ENCODE data around the gene ANKRD22.

ANKRD22 gene

DNA sequence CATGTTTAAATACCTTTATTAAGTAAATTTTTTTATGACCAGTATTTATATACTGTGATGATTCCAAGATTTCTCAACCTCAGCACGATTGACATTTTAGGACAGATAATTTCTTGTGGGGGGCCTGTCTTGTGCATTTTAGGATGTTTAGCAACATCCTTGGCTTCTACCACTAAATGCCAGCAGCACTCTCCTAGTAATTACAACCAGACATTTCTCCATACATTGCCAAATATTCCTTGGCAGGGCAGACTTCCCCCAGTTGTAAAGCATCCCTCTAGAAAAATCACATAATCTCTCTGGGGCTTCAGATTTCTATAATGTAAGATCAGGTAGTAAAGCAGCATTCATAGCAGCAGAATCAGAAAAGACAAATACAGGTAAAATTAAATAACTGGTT, 56.9 kb downstream of the ANKRD22 start:
- no peak for DNase-seq

DNA sequence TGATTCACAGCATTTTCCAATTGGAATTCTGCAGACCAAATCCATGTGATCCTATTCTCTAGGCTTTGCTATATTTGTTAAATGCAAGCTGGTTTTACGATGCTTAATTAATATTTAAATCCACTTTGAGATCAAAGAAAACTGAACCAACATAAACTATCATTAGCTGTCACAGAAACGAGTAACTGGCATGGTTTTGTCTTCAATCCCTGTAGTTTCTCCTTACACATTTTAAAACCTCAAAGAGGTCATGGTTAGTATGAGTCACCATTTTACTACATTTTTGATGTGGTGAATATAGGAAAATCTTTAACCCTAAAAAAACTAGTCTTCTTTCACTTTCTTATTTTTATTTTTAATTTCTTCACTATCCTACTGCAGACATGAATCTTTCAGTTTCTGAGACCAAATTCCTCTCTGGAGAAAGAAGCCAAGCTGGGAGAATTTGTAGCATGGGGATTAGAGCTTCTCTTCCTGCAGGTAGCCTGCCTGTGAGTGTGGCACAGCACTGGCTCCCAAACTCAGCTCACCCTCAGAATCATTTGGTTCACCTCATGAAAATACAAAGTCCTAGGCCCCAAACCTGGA, 57.8 kb downstream of the ANKRD22 start:
- DNase-seq, result peak; percentile 57

GRCh38 chr10:88792661-88793060, 59.0 kb downstream of the ANKRD22 start:
- peak; percentile 60 for DNase-seq

DNA sequence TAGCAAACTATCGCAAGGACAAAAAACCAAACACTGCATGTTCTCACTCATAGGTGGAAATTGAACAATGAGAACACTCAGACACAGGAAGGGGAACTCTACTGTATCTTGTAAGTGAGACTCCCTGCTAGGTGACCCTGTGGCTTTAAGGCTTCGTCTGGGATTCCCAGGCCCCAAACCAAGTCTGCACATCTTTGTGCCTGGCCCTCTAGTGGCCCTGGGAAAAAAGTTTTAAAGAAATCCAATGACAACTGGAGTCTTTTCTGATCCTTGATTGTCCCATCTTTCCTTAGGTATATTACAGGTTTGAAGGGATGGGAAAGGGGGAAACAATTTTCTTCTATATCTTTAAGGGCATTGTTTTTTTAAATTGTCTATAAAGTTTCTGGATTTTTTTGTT, 59.7 kb downstream of the ANKRD22 start:
- DNase-seq, result peak; percentile 38

DNA sequence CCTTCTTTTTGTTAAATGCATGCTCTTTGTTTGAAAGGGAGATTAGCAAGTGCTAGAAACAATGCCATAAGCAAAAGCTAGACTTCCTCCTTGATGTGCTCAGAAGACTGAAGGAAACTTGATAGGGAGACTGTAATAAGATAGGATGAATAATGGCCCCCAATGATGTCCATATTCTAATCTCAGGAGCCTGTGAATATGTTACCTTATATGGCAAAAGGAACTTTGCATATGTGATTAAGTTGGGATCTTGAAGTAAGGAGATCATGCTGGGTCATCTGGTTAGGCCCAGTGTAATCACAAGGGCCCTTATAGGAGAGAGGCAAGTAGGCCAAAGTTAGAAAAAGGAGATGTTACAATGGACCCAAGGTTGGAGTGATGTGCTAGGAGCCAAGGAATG, 62.7 kb downstream of the ANKRD22 start:
- DNase-seq, result no peak

DNA sequence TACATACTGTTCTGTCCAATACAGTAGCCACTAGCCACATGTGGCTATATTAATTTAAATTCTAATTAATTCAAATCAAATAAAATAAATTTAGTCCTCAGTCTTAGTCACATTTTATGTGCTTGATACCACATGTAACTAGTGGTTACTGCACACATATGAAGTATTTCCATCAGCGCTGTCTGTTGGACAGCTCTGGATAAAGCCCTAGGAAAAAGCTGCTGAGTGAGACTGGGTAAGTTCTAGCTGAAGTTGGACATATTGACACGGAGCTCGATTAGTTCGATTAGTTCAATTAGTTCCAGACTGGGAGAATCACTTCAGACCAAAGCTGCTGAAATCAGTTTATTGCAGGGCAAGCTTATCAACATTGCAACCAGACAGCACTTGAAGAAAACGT, 64.2 kb downstream of the ANKRD22 start:
- no peak for DNase-seq

- DNase-seq, result no peak
Observed at GRCh38 chr10:88786032-88786770, 65.4 kb downstream of the ANKRD22 start.

DNA sequence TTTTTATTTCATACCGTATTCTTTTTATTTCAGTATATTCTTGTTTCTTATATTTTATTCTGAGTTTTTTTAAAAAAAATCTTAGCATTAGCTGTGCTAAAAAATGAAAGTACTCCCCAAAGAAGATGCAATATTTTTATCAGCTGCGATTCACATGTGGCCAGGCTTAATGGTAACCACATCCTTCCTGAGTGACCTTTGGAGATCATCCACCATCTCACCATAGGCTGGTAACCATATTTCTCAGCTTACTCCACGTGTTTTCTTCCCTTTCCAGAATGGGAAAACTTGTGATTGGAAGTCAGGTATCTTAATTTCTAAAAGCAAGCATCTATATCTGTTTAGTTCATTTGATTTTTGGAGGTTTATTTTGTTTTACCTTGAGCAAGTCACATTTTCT, 67.9 kb downstream of the ANKRD22 start:
- peak; percentile 45 for DNase-seq

- DNase-seq, result no peak
Observed at GRCh38 chr10:88782222-88782621, 69.4 kb downstream of the ANKRD22 start.

- no peak for DNase-seq
Observed at GRCh38 chr10:88781206-88781605, 70.4 kb downstream of the ANKRD22 start.
